H1 (cell line): Measurements from ENCODE around the gene CPNE4. TPM values are rescaled to one million over a fixed set of nuclear protein-coding genes. Genes with fewer than 3 reads are reported as not detected.
A peak's percentile ranks its signal among the peaks of the same experiment; 100 is the strongest.

Experiments
- BACH1 ChIP-seq: IDR thresholded peaks from 2 replicates; pipeline ENCODE4 v1.6.1; 2012; ENCODE audit warnings: low read length, improper control_type of control experiment
- CBX8 ChIP-seq: fragments of 300-800, 300-1000 bp; sonication (generic); IDR thresholded peaks from 2 replicates; pipeline ENCODE4 v1.7.1; 2016; ENCODE audit warnings: low read depth, low read length, borderline replicate concordance
- CTBP2 ChIP-seq: IDR thresholded peaks from 2 replicates; pipeline ENCODE4 v1.7.0; 2011; ENCODE audit warnings: borderline replicate concordance, mild to moderate bottlenecking, moderate library complexity, mixed read lengths, low read length; ENCODE audit not compliant: insufficient read depth, insufficient read length
- CTCF ChIP-seq, 3 experiments: IDR thresholded peaks; 1 replicate in 2 of 3; 2 replicates in 1 of 3; pipeline versions ENCODE4 v1.5.1 to v1.6.1; 2011; ENCODE audit warnings: low read length in 3 of 3, mild to moderate bottlenecking in 3 of 3, inconsistent platforms in 2 of 3, low read depth in 1 of 3, moderate library complexity in 1 of 3; ENCODE audit not compliant: insufficient read depth in 1 of 3; ENCODE audit errors: control extremely low read depth in 1 of 3
- EGR1 ChIP-seq: IDR thresholded peaks from 2 replicates; pipeline ENCODE4 v1.6.1; 2011; ENCODE audit warnings: low read depth, low read length, borderline replicate concordance
- KDM1A ChIP-seq: fragments of 200-600, 300-600 bp; sonication (generic); IDR thresholded peaks from 2 replicates; pipeline ENCODE4 v1.7.1; 2016; ENCODE audit warnings: mild to moderate bottlenecking, low read length, borderline replicate concordance
- KDM5A ChIP-seq: fragments of 200-600 bp; IDR thresholded peaks from 2 replicates; pipeline ENCODE4 v1.7.1; 2012; ENCODE audit warnings: mild to moderate bottlenecking, low read length, inconsistent platforms, mixed read lengths
- RAD21 ChIP-seq, 2 experiments: IDR thresholded peaks in 1 of 2; conservative IDR thresholded peaks in 1 of 2; 2 replicates each; pipeline ENCODE4 v1.6.1; 2011; ENCODE audit warnings: low read depth in 2 of 2, low read length in 2 of 2, improper control_type of control experiment in 1 of 2, inconsistent platforms in 1 of 2, mild to moderate bottlenecking in 1 of 2, moderate library complexity in 1 of 2
- RBBP5 ChIP-seq: IDR thresholded peaks from 2 replicates; pipeline ENCODE4 v1.7.1; 2012; ENCODE audit warnings: low read depth, mild to moderate bottlenecking, inconsistent platforms, low read length, moderate library complexity, borderline replicate concordance
- RFX5 ChIP-seq: IDR thresholded peaks from 2 replicates; pipeline ENCODE4 v1.6.1; 2011; ENCODE audit warnings: low read depth, low read length, improper control_type of control experiment, borderline replicate concordance
- SAP30 ChIP-seq: fragments of 300-600 bp; sonication (generic); IDR thresholded peaks from 2 replicates; pipeline ENCODE4 v1.7.1; 2012; ENCODE audit warnings: low read length, moderate library complexity, mild to moderate bottlenecking, inconsistent platforms; ENCODE audit not compliant: insufficient read depth, insufficient replicate concordance
- SIN3A ChIP-seq, 2 experiments: IDR thresholded peaks in 1 of 2; conservative IDR thresholded peaks in 1 of 2; 2 replicates each; pipeline ENCODE4 v1.6.1; 2011 to 2012; ENCODE audit warnings: low read length in 2 of 2, improper control_type of control experiment in 1 of 2, low read depth in 1 of 2, mild to moderate bottlenecking in 1 of 2
- SIRT6 ChIP-seq: IDR thresholded peaks from one replicate; pipeline ENCODE4 v1.7.1; 2012; ENCODE audit warnings: low read length, inconsistent platforms
- SUZ12 ChIP-seq: fragments of 200-600 bp; sonication (generic); IDR thresholded peaks from 2 replicates; pipeline ENCODE4 v1.6.1; 2012; ENCODE audit warnings: mild to moderate bottlenecking, inconsistent platforms, low read length, moderate library complexity, mixed read lengths
- TBP ChIP-seq: IDR thresholded peaks from 2 replicates; pipeline ENCODE4 v1.6.1; 2011; ENCODE audit warnings: low read depth, low read length, improper control_type of control experiment
- YY1 ChIP-seq: IDR thresholded peaks from 2 replicates; pipeline ENCODE4 v1.6.1; 2011; ENCODE audit warnings: low read depth, mild to moderate bottlenecking, low read length
- polyA plus RNA-seq, 7 experiments: library from polyadenylated mRNA; depleted of rRNA in 3 of 7; stranded (reverse) in 5 of 7; unstranded in 2 of 7; fragments of >200 nt in 5 of 7; fragments of 200-250 nt in 2 of 7; gene quantifications; 1 replicate in 5 of 7; 2 replicates in 1 of 7; 4 replicates in 1 of 7; pipeline versions ENCODE4 v1.2.1 to v1.2.3, GENCODE V29; 2011 to 2013; ENCODE audit warnings: missing spikeins in 2 of 7, mixed read lengths in 2 of 7
- total RNA-seq: library from RNA; stranded (reverse); fragmentation: NEBNext Ultra II Directional; extraction: Animal tissue kit (Norgen Biotek cat#: 25700); gene quantifications from 2 replicates; pipeline ENCODE4 v1.2.1, GENCODE V29; 2021
- TF ChIP-seq, protein P1 (sequence below): IDR thresholded peaks from 2 replicates; pipeline ENCODE4 v1.6.1; 2011; ENCODE audit warnings: low read depth, mild to moderate bottlenecking, low read length; ENCODE audit not compliant: insufficient read depth

The CPNE4 gene
- total and polyA plus RNA-seq, 2 of the 8 experiments (the other 6 are each of a cell fraction or from before 2014, with no cell fraction given) = 0.82 to 3.8 TPM

- 0 out of 2 replicates have a peak, but pooled peaks have one; percentile 27 for TF ChIP-seq EGR1
- no peak for TF ChIP-seq RFX5
- TF ChIP-seq CTBP2 = peak; percentile 85
- peak; percentile 19; the same call in 1 of the 2 replicates for TF ChIP-seq SUZ12
- peak; percentile 67 to 77 for TF ChIP-seq RAD21 (IDR thresholded peaks at IDR 0.05 in 1 of 2, conservative IDR thresholded peaks at IDR 0.05 in 1 of 2; ENCODE audit: low read depth in 2 of 2, low read length in 2 of 2)
- TF ChIP-seq, protein P1, sequence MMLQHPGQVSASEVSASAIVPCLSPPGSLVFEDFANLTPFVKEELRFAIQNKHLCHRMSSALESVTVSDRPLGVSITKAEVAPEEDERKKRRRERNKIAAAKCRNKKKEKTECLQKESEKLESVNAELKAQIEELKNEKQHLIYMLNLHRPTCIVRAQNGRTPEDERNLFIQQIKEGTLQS = no peak
- TF ChIP-seq SIN3A (conservative IDR thresholded peaks at IDR 0.05 in 1 of 2, IDR thresholded peaks at IDR 0.05 in 1 of 2; ENCODE audit: low read depth in 1 of 2, low read length in 2 of 2) = peak; percentile 89 to 93
- TF ChIP-seq SIRT6 = no peak
- TF ChIP-seq SAP30 = peak; percentile 26
- TF ChIP-seq KDM1A = 0 out of 2 replicates have a peak, but pooled peaks have one; percentile 29
- peak; percentile 65; the same call in 1 of the 2 replicates for TF ChIP-seq YY1
- no peak for TF ChIP-seq CBX8
- no peak for TF ChIP-seq KDM5A
- no peak for TF ChIP-seq BACH1
- TF ChIP-seq TBP = 0 out of 2 replicates have a peak, but pooled peaks have one; percentile 41
- TF ChIP-seq RBBP5 = peak; percentile 56; the same call in 1 of the 2 replicates
- TF ChIP-seq CTCF (IDR thresholded peaks at IDR 0.05; ENCODE audit: control extremely low read depth in 1 of 3, insufficient read depth in 1 of 3, low read depth in 1 of 3, low read length in 3 of 3) = peak; percentile 77 to 91 (median 88)
Observed at GRCh38 chr3:132034486-132035464, at the start of gene CPNE4 (continued).
